DOHH2 (cell line): Measurements from ENCODE around the gene LAGE3.

ENCODE experiments used
- H3F3A ChIP-seq: fragments of 200-600 bp; sonication (generic), shearing (Covaris generic); 2 replicates; pipeline ENCODE4 v1.6.0; 2016; ENCODE audit warnings: antibody characterized with exemption, mild to moderate bottlenecking; ENCODE audit not compliant: control insufficient read depth, insufficient read depth
- H3K27ac ChIP-seq: fragments of 200-600 bp; sonication (generic); 2 replicates; pipeline ENCODE4 v1.5.1; 2014; ENCODE audit warnings: low read depth, mild to moderate bottlenecking, low read length, moderate library complexity
- H3K27me3 ChIP-seq: fragments of 200-600 bp; sonication (generic); 2 replicates; pipeline ENCODE4 v1.6.1; 2014; ENCODE audit warnings: mild to moderate bottlenecking, low read length, mixed read lengths; ENCODE audit not compliant: control insufficient read depth
- H3K36me3 ChIP-seq: fragments of 200-600 bp; sonication (generic); 2 replicates; pipeline ENCODE4 v1.6.1; 2014; ENCODE audit warnings: mild to moderate bottlenecking, low read length, moderate library complexity, mixed read lengths; ENCODE audit not compliant: control insufficient read depth
- H3K4me1 ChIP-seq: fragments of 200-600 bp; sonication (generic); 2 replicates; pipeline ENCODE4 v1.6.1; 2014; ENCODE audit warnings: mild to moderate bottlenecking, low read length, mixed read lengths; ENCODE audit not compliant: control insufficient read depth
- H3K4me2 ChIP-seq: fragments of 200-600 bp; sonication (generic); 2 replicates; pipeline ENCODE4 v1.6.0; 2014; ENCODE audit warnings: mild to moderate bottlenecking, low read length, moderate library complexity
- H3K4me3 ChIP-seq: fragments of 200-600 bp; sonication (generic); 2 replicates; pipeline ENCODE4 v1.5.1; 2014; ENCODE audit warnings: mild to moderate bottlenecking, low read length, mixed read lengths
- H3K79me2 ChIP-seq: fragments of 200-600 bp; sonication (generic); 2 replicates; pipeline ENCODE4 v1.6.1; 2014; ENCODE audit warnings: mild to moderate bottlenecking, low read length, mixed read lengths; ENCODE audit not compliant: control insufficient read depth
- H3K9me2 ChIP-seq: fragments of 200-600 bp; sonication (generic); replicated peaks from 2 replicates; pipeline ENCODE4 v1.6.1; 2014; ENCODE audit warnings: mild to moderate bottlenecking, low read length, mixed read lengths; ENCODE audit not compliant: control insufficient read depth
- H3K9me3 ChIP-seq: fragments of 200-600 bp; sonication (generic); 2 replicates; pipeline ENCODE4 v1.6.1; 2014; ENCODE audit warnings: antibody characterized with exemption, low read length, mixed read lengths; ENCODE audit not compliant: control insufficient read depth, insufficient read depth
- H4K20me1 ChIP-seq: fragments of 200-600 bp; sonication (generic); 2 replicates; pipeline ENCODE4 v1.6.0; 2014; ENCODE audit warnings: low read depth, mild to moderate bottlenecking, antibody characterized with exemption, low read length, moderate library complexity; ENCODE audit not compliant: control insufficient read depth, insufficient read depth
- EZH2phosphoT487 ChIP-seq: fragments of 200-600 bp; sonication (generic); IDR thresholded peaks from 2 replicates; pipeline ENCODE4 v1.6.1; 2017; ENCODE audit warnings: borderline replicate concordance, mild to moderate bottlenecking, antibody characterized with exemption, low read length, moderate library complexity, mixed read lengths
- TF ChIP-seq, protein P1 (sequence below): fragments of 200-600 bp; sonication (generic); IDR thresholded peaks from one replicate; pipeline ENCODE4 v1.5.1; 2014; ENCODE audit warnings: antibody characterized with exemption, mild to moderate bottlenecking, low read depth, low read length; ENCODE audit not compliant: poor library complexity, severe bottlenecking

The LAGE3 gene

DNA sequence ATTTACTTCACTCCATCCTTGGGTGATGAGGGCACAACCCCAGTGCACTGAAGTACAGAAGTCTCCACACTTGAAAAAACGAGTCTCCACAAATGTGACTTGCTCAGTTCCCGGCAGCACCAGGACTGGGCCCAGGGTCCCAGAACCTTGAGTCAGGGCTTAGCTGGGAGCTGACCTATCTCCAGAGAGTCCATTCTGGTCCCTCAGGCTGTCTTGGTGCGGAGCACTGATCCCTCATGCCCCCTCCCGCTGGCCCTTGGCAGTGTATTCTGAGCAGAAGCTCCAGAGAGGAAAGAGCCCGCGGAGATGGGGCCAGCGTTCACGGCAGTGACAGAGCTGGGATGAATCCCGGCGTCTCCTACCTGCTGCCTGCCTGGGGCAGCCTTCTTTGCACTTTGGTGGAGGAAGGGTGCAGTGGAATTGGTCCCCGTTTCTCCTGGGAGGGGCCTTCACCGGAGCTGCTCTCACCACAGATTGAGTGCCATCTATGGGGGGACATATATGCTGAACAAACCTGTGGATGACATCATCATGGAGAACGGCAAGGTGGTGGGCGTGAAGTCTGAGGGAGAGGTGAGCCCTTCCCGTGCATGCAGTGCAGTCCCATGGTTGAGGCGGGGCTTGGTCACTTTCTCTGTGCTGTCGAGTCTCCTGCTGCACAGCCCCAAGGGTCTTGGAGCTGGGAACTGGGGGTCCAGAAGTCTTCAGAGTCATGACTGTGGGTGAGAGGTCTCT, 38.3 kb downstream of the LAGE3 start:
- Histone ChIP-seq H3K9me3 (no peaks in the 10 kb centered on the region), H4K20me1 (no peaks in the 10 kb centered on the region), H3K27me3 (no peaks in the 10 kb centered on the region), H3K36me3 (peaks cover 14% of the 10 kb centered on the region), H3K79me2 (peaks cover 23% of the 10 kb centered on the region), H3F3A (peaks cover 2% of the 10 kb centered on the region; the same call in 1 of the 2 replicates), H3K4me3 (no peak overlapping the region), H3K4me1 (peaks cover 26% of the 10 kb centered on the region), H3K4me2 (no peak overlapping the region), H3K9me2 (no peaks in the 10 kb centered on the region), H3K27ac (no peak overlapping the region)
- TF ChIP-seq EZH2phosphoT487 = no peak
- TF ChIP-seq, protein P1, sequence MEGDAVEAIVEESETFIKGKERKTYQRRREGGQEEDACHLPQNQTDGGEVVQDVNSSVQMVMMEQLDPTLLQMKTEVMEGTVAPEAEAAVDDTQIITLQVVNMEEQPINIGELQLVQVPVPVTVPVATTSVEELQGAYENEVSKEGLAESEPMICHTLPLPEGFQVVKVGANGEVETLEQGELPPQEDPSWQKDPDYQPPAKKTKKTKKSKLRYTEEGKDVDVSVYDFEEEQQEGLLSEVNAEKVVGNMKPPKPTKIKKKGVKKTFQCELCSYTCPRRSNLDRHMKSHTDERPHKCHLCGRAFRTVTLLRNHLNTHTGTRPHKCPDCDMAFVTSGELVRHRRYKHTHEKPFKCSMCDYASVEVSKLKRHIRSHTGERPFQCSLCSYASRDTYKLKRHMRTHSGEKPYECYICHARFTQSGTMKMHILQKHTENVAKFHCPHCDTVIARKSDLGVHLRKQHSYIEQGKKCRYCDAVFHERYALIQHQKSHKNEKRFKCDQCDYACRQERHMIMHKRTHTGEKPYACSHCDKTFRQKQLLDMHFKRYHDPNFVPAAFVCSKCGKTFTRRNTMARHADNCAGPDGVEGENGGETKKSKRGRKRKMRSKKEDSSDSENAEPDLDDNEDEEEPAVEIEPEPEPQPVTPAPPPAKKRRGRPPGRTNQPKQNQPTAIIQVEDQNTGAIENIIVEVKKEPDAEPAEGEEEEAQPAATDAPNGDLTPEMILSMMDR = no peak

DNA sequence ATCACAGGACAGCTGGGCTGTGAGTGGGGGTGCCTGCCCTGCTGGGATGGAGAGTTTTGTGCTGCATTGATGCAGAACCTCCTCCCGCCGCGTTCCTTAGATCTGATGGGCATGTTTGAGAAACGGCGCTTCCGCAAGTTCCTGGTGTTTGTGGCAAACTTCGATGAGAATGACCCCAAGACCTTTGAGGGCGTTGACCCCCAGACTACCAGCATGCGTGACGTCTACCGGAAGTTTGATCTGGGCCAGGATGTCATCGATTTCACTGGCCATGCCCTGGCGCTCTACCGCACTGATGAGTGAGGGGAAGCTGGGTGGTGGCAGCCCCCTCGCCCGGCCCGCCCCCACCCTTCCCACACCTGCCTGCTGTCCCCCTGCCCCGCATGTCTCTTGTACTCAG, 39.2 kb downstream of the LAGE3 start:
- Histone ChIP-seq H3K9me3 (no peaks in the 10 kb centered on the region), H3K4me3 (no peak overlapping the region), H3K4me1 (peaks cover 22% of the 10 kb centered on the region), H3K9me2 (no peaks in the 10 kb centered on the region), H3K27me3 (no peaks in the 10 kb centered on the region), H3K79me2 (peaks cover 23% of the 10 kb centered on the region), H3F3A (peaks cover 2% of the 10 kb centered on the region; the same call in 1 of the 2 replicates), H3K36me3 (peaks cover 14% of the 10 kb centered on the region), H3K4me2 (no peak overlapping the region), H4K20me1 (no peaks in the 10 kb centered on the region), H3K27ac (no peak overlapping the region)
- TF ChIP-seq, protein P1 = no peak
- no peak for TF ChIP-seq EZH2phosphoT487

DNA sequence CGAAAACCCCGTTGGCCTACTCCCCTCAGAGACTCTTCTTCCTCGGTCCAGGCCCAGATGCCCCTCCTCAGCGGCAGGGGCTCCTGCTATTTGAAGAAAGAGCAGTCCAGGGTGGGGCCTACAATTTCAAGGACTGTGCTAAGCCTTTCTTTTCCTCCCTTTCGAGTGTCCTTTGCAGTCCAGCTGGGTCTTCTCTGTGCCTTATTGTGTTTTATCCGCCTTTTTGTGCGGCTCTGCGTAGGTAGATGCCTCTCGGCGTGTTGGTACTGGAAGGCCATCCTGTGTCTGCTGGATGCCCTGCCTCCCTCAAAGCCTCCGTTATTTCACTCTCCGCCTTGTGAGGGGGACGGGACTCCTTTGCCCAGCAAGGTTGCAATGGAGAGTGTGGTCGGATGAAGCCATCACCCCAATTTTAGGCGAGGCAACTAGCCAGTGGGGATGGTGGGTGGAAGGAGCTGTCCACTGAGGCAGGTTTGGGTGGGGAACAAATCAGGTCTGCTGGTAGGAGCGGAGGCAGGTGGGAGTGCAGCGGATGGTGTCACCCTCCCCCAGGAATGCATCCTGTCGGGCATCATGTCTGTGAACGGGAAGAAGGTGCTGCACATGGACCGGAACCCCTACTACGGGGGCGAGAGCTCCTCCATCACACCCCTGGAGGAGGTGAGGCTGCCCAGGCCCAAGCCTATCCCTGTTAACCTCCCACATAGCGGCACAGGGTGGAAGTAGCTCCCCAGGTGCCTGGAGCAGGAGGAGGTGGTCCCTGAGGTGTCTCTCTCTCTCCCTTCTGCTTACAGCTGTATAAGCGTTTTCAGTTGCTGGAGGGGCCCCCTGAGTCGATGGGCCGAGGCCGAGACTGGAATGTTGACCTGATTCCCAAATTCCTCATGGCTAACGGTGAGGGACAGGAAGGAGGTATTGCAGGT, 40.8 kb downstream of the LAGE3 start:
- no peak for TF ChIP-seq EZH2phosphoT487
- TF ChIP-seq, protein P1 = no peak
- peaks cover 13% of the 10 kb centered on the region for H3K4me1 ChIP-seq
- H3F3A ChIP-seq = peaks cover under 1% of the 10 kb centered on the region; the same call in 1 of the 2 replicates
- H4K20me1 ChIP-seq = no peaks in the 10 kb centered on the region
- H3K27me3 ChIP-seq = no peaks in the 10 kb centered on the region
- peak overlapping the region; percentile 83 for H3K4me2 ChIP-seq
- no peaks in the 10 kb centered on the region for H3K9me2 ChIP-seq
- no peaks in the 10 kb centered on the region for H3K9me3 ChIP-seq
- no peak overlapping the region for H3K27ac ChIP-seq
- peaks cover 23% of the 10 kb centered on the region for H3K79me2 ChIP-seq
- peak overlapping the region; percentile 80 for H3K4me3 ChIP-seq
- peaks cover 14% of the 10 kb centered on the region for H3K36me3 ChIP-seq
